ENCODE results near the gene MPV17.
"Not testable (repeated sequence)": the region's sequence is repeated elsewhere in the genome, so short reads cannot be mapped to it uniquely, and the experiment has no call there.

The MPV17 gene

GRCh38 chr2:27323596-27324285 lies 844 bp upstream of the MPV17 start:
- no peak for DNase-seq

- peak in 5 of 56 donors; percentile 26 to 51 (median 31) for DNase-seq
These were observed 564 bp downstream of the MPV17 start for GRCh38 chr2:27322301-27322765.

GRCh38 chr2:27320958-27321543 lies 1.8 kb downstream of the MPV17 start:
- peak in 2 of 56 donors; percentile 9 to 13 for DNase-seq

GRCh38 chr2:27319839-27320238 lies 3.1 kb downstream of the MPV17 start:
- DNase-seq, result not testable (repeated sequence)

- peak in 45 of 56 donors; percentile 4 to 73 (median 36) for DNase-seq
These were observed 6.1 kb downstream of the MPV17 start for GRCh38 chr2:27316655-27317412.

GRCh38 chr2:27315122-27315521 lies 7.8 kb downstream of the MPV17 start:
- DNase-seq, result no peak

- DNase-seq, result no peak
These were observed 8.2 kb downstream of the MPV17 start for GRCh38 chr2:27314709-27315108.

- no peak for DNase-seq
These were observed 8.8 kb downstream of the MPV17 start for GRCh38 chr2:27313882-27314645.

GRCh38 chr2:27312152-27312551 lies 10.7 kb downstream of the MPV17 start:
- no peak for DNase-seq

- DNase-seq, result no peak
These were observed 13.2 kb downstream of the MPV17 start for GRCh38 chr2:27309651-27310050.

- no peak for DNase-seq
These were observed 14.5 kb downstream of the MPV17 start, which contains the start of gene UCN for GRCh38 chr2:27308359-27308881. TSS of gene UCN (minus strand) at chr2:27308445. CDS start at chr2:27307895, 550 bp downstream.

- no peak for DNase-seq
These were observed 15.1 kb downstream of the MPV17 start for GRCh38 chr2:27307545-27308358.

GRCh38 chr2:27307287-27307544 lies 15.7 kb downstream of the MPV17 start:
- no peak for DNase-seq

- DNase-seq, result no peak
These were observed 16.2 kb downstream of the MPV17 start for GRCh38 chr2:27306573-27307286.

- DNase-seq, result no peak
These were observed 16.8 kb downstream of the MPV17 start for GRCh38 chr2:27306136-27306535.

- no peak for DNase-seq
These were observed 17.4 kb downstream of the MPV17 start for GRCh38 chr2:27305516-27305915.

- DNase-seq, result no peak
These were observed 18.2 kb downstream of the MPV17 start for GRCh38 chr2:27304488-27305240.

GRCh38 chr2:27303093-27304025 lies 19.5 kb downstream of the MPV17 start:
- peak in 8 of 56 donors; percentile 4 to 36 (median 15) for DNase-seq
